GM18511 (cell line): Measurements from ENCODE around the gene PPP1R12A.
"Not testable (repeated sequence)": the region's sequence is repeated elsewhere in the genome, so short reads cannot be mapped to it uniquely, and the experiment has no call there.

Experiments used
- ATAC-seq: cut with Tn5 transposase; IDR thresholded peaks from one replicate; pipeline ENCODE4 v1.9.1; 2021; ENCODE audit warnings: mild to moderate bottlenecking, moderate library complexity; ENCODE audit not compliant: unreplicated experiment

PPP1R12A gene

GRCh38 chr12:79935021-79935623, at the start of gene PPP1R12A:
TSS of gene PPP1R12A (minus strand) at chr12:79935097. CDS start at chr12:79934931, 166 bp downstream.
- peak; percentile 86 for ATAC-seq

- no peak for ATAC-seq
Observed at GRCh38 chr12:79983986-79984620, 49.2 kb upstream of the PPP1R12A start.

GRCh38 chr12:79983492-79983891, 48.6 kb upstream of the PPP1R12A start:
- ATAC-seq = no peak

DNA sequence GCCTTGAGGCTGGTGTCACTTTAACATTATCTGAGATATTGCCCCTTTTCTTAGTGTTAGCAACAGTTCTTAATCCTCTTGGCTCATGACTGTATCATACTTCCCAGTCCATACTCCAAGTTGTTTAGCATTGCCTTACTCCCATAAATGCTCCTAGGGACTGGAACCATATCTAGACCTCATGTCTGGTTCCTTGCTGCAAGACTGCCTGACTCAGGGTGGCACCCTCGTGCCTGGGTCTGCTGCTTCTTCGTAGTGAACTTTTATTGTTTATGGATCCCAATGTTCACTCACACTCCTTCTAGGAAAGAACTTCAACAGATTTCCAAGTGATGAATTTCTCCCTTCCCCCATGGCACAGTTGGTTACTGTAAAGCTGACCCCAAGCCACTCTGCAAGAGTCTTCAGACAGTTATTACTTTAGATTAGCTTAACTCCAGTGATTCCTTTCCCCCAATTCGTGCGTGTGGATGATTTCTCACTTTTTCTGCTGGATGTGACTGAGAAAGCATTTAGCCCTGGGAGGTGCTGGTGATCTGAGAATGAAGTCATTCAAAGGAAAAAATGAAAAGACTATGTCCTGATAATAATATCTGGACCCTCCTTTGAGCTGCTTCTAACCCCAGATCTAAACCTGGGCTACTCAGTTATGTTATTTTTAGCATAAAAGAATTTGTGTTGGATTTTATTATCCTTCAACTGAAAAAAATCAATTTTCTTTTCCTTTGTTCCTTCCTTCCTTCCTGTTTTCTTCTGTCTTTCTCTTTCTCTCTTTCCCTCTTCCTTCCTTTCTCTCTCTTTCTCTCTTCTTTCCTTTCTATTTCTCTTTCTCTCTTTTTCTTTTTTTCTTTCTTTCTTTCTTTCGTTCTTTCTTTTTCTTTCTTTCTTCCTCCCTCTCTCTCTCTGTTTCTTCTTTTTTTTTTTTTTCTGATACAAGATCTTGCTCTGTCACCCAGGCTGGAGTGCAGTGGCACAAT, 47.5 kb upstream of the PPP1R12A start:
- no peak for ATAC-seq

GRCh38 chr12:79978692-79979091, 43.8 kb upstream of the PPP1R12A start:
- ATAC-seq = no peak

GRCh38 chr12:79977856-79978460, 43.1 kb upstream of the PPP1R12A start:
- not testable (repeated sequence) for ATAC-seq

GRCh38 chr12:79975143-79975542, 40.2 kb upstream of the PPP1R12A start:
- no peak for ATAC-seq

GRCh38 chr12:79973801-79974200, 38.9 kb upstream of the PPP1R12A start:
- no peak for ATAC-seq

DNA sequence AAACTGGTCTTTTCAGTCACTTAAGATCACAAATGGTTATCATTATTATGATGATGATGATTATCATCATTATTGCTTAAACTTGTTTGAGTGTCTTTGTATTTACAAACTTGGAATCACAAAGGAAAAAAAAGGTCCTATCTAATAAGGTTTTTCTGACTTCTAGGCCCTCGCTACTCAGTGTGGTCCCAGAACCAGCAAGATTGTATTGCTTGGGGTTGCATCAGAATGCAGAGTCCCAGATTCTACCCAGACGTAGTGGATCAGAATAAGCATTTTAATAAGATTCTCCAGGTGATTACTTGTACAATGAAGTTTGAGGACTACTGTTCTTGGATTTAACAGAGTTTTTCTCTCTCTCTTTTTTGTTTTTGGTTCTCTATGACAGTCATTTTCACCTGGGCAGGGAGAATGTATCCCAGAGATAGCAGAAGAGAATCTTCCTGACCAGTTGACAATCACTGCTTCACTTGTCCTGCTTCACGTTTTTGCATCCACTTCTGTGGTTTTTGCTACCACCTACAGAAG, 29.3 kb upstream of the PPP1R12A start:
- no peak for ATAC-seq

- ATAC-seq = no peak
Observed at GRCh38 chr12:79961411-79961810, 26.5 kb upstream of the PPP1R12A start.

DNA sequence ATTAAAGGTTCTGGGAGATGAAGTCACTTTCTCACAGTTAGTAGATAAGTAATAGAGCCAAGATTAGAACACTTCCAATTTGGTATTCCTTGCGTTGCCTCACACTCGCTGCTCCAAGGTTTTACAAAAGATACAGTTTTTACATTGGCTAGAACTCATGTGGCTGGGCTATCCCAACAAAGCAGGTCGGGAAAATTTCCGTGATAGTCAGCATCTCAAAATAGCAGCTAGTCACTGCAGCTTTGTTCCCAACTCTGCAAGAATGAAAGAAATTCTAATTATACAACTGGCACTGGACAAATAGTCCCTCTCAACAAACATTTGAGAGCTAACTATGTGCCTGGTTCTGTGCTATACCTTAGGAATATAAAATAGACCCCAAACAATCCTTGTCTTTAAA, 24.6 kb upstream of the PPP1R12A start:
- no peak for ATAC-seq

DNA sequence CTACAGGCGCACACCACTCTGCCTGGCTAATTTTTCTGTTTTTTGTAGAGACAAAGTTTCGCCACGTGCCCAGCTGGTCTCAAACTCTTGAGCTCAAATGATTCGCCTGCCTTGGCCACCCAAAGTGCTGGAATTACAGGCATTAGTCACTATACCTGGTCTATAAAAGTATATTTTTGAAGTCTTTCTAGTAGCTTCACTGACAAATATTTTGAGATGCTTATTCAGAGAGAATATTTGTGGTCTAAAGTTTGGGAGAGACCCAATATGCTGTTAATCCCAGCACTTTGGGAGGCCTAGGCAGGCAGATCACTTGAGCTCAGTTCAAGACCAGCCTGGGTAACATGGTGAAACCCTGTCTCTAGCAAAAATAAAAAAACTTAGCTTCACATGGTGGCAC, 22.0 kb upstream of the PPP1R12A start:
- ATAC-seq = no peak

GRCh38 chr12:79955561-79955960, 20.7 kb upstream of the PPP1R12A start:
- ATAC-seq = no peak

- no peak for ATAC-seq
Observed at GRCh38 chr12:79954037-79954610, 19.2 kb upstream of the PPP1R12A start.

DNA sequence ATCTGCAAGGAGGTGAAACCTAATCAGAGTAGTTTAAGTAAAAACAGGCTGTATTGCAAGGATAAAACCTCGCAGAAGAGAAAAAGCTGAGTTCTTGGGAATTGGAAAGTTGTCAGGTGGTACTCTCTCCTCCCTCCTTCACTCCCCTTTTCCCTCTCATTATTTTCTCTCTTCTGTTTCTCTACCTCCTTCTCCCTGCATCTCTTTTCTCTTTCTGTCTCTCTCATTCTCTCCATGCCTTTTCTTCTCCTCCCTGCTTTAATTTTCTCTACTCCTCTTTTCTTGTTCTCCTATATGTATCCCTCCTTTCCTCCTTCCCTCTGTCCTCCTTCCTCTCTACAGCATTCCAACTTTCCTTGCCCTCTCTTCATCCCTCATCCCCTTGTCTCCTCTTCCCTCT, 14.2 kb upstream of the PPP1R12A start:
- no peak for ATAC-seq

- ATAC-seq = no peak
Observed at GRCh38 chr12:79945433-79945832, 10.5 kb upstream of the PPP1R12A start.

DNA sequence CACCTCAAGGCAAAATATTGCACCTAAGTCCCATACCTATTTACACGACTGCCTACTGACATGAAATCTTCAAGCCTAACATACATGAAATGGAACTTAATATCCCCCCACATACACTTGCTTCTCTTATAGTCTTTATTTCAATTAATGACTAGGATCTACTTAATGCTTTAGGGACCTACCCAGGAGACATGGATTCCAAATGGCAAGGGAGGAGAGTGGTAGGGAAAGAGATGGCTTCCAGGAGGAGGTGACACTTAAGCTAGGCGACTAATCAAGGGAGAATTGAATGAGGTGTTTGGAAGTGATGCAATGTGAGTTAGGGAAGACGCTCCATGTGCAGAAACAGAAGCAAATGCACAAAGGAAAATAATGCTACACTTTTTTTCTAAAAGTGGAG, 9.7 kb upstream of the PPP1R12A start:
- ATAC-seq = no peak

GRCh38 chr12:79942846-79943245, 7.9 kb upstream of the PPP1R12A start:
- ATAC-seq = not testable (repeated sequence)

DNA sequence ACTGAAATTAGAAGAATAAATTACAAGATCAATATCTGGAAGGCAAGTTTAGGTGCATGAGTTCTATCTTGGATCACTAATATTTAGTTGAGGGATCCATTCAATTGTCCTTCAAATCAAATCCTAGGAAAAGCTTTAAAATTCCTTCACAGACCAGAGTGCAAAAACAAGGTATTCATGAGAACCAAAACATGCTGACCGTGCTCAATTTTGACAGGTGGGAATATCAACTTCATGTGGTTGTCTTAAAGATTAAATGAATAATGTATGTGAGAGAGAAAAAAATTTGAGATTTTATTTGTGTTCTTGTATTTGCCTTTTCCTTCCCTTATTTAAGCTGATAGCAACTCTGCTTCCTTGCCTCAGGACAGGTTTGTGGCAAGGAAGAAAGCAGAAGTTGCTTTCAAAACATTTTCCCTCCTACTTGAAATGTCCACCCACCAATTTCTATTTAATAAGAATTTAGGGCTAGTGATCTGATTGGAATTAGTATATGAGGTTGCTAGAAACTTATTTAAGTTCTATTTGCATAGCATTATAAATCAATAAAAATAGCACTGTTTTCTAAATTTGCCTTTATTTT, 4.9 kb upstream of the PPP1R12A start:
- ATAC-seq = no peak

DNA sequence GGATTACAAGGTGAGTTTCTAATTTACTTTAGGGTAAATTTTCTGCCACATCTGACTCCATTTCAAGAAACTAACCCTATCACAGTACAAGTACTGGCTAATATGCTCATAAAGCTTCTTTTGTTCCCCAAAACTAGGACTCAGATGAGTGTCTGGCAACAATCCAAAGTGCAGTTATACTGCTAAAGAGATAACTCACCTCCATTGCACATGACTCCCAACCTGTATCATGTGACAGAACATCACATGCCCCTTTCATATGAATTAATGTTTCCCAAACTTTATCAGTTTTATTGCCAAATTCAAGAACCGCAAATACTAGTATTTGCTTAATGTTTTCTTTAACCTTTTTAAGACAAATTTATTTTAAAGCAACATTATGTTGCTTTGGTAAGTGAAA, 3.9 kb upstream of the PPP1R12A start:
- ATAC-seq = no peak
